Superior temporal gyrus (tissue), 1 donor: ENCODE data around the gene SCAPER.
"Not testable (repeated sequence)": the region's sequence is repeated elsewhere in the genome, so short reads cannot be mapped to it uniquely, and the experiment has no call there.

ENCODE experiments used
- DNase-seq: peaks from one replicate; pipeline ENCODE4 v3.0.0-alpha.2; 2016; ENCODE audit errors: extremely low spot score

SCAPER gene

DNA sequence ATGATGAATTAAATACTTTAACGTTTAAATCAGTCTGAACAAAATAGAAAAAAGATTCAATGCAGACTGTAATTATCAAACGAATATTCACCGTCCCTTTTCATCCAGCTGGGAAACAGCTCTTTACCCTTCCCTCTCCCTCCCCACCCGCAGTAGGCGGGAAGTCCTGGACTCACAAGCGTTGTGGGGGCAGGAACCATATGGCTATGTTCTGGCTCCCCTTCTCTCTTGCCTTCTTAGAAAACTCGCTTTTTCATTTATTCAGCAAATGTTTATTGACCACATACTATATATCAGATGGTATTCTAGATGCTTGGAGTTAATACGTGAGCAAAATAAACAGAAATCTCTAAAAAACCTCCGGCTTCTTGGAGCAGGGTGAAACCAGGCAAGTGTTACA is 715 bp upstream of the SCAPER start:
- DNase-seq = peak; percentile 69

- peak; percentile 43 for DNase-seq
Observed at GRCh38 chr15:76904461-76905012, 603 bp downstream of the SCAPER start.

- DNase-seq = peak; percentile 55
Observed at GRCh38 chr15:76903251-76903681, 1.9 kb downstream of the SCAPER start.

- no peak for DNase-seq
Observed at GRCh38 chr15:76901965-76902364, 3.2 kb downstream of the SCAPER start.

GRCh38 chr15:76899931-76900310 is 5.2 kb downstream of the SCAPER start:
- DNase-seq = not testable (repeated sequence)

GRCh38 chr15:76899176-76899930 is 5.8 kb downstream of the SCAPER start:
- DNase-seq = not testable (repeated sequence)

DNA sequence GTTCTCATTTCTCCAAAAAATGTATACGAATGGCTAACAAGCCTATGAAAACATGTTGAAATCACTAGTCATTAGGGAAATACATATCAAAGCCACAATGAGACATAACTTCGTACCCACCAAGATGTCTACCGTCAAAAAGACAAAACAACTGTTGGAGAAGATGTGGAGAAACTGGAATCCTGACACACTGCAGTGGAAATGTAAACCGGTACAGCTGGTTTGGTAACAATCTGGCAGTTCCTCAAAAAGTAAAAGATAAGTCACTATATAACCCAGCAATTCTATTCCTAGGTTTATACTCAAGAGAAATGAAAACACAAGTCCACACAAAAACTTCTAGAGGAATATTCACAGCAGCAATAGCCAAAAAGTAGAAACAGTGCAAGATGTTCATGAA is 7.0 kb downstream of the SCAPER start:
- DNase-seq = no peak

DNA sequence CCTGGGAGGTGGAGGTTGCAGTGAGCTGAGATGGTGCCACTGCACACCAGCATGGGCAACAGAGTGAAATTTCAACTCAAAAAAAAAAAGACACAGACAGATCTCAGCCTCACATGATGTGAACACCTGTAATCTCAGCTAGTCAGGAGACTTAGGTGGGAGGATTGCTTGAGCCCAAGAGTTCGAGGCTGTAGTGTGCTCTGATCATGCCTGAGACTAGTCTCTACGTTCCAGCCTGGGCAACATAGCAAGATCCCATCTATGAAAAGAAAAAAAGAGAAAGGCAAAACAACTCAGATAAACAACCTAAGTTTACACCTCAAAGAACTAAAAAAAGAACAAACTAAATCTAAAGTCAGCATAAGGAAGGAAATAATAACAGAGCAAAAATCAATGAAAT is 11.0 kb downstream of the SCAPER start:
- DNase-seq = no peak

GRCh38 chr15:76892836-76893235 is 12.3 kb downstream of the SCAPER start:
- DNase-seq = not testable (repeated sequence)

DNA sequence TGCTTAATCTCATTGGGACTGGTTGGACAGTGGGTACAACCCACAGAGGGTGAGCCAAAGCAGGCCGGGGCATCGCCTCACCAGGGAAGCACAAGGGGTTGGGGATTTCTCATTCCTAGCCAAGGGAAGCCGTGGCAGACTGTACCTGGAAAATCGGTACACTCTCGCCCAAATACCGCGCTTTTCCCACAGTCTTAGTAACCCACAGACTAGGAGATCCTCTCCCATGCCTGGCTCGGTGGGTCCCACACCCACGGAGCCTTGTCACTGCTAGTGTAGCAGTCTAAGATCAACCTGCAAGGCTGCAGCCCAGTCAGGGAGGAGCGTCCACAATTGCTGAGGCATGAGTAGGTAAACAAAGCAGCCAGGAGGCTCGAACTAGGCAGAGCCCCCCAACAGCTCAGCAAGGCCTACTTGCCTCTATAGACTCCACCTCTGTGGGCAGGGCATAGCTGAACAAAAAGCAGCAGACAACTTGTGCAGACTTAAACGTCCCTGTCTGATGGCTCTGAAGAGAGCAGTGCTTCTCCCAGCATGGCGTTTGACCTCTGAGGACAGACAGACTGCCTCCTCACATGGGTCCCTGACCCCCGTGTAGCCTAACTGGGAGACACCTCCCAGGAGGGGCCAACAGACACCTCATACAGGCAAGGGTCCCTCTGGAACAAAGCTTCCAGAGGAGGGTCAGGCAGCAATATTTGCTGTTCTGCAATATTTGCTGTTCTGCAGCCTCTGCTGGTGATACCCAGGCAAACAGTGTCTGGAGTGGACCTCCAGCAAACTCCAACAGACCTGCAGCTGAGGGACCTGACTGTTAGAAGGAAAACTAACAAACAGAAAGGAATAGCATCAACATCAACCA is 17.6 kb downstream of the SCAPER start:
- not testable (repeated sequence) for DNase-seq

DNA sequence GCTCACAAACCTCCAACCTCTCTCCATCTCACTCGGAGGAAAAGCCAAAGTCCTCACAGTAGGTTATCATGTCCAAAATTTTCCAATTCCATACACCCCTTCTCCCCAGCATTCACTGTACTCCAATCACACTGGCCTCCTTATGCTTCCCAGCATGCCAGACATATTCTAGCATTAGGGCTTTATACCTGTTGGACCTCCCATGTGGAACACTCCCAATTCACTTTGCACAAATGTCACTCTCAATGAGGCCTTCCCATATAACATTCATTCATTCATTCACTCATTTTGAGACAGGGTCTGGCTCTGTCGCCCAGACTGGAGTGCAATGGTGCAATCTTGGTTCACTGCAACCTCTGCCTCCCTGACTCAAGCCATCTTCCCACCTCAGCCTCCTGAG is 19.9 kb downstream of the SCAPER start:
- no peak for DNase-seq

DNA sequence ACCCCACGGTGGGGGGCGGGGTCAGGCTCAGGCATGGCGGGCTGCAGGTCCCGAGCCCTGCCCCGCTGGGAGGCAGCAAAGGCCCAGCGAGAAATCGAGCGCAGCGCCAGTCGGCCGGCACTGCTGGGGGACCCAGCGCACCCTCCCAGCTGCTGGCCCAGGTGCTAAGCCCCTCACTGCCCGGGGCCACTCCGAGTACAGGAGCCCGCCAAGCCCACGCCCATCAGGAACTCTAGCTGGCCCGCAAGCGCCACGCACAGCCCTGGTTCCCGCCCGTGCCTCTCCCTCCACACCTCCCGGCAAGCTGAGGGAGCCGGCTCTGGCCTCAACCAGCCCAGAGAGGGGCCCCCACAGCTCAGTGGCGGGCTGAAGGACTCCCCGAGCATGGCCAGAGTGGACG is 29.2 kb downstream of the SCAPER start:
- no peak for DNase-seq

- not testable (repeated sequence) for DNase-seq
Observed at GRCh38 chr15:76873066-76873465, 32.1 kb downstream of the SCAPER start.

DNA sequence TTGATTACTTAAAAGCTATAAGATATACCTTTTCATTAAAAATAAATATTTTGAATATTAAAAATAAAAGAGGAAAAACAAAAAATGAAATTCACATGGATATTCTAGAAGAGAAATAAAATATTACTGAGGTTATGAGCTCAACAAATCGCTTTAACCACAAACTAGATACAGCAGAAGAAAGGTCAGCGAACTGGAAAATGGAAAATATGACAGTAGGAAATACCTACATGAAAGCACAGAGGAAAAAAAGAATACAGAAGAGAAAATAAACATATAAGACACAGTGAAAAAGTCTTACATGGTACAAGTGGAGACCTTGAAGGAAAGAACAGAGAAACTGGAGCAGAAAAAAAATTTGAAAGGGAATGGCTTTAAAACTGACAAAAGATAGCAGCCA is 33.2 kb downstream of the SCAPER start:
- no peak for DNase-seq

GRCh38 chr15:76868740-76869139 is 36.4 kb downstream of the SCAPER start:
- DNase-seq = no peak

DNA sequence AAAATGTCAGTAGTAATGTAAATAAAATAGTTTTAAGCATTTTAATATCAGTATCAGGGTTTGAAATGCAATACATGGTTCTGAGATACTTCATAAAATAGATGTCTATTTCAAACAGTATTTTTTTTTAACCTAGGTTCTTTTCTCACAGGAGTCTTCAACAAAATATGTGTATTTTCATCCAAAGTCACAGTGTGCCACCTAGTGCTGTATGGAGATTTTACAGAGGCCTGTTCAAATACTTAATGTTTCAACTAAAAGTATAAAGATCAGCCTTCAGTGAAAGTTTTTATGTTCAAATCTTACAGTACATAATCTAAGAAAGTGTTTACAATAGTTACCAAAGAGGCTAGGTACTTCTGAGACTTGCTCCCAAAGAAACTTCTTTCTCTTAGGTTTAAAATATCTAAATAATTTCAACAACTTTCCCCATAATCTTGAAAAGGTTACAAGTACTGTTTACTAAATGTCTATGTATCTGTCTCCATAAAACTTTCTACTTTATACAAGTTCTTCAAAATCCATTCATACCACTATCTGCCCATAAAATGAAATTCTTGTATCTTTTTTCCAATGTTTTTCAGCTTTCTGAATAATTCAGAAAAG is 38.3 kb downstream of the SCAPER start:
- DNase-seq = peak; percentile 58

DNA sequence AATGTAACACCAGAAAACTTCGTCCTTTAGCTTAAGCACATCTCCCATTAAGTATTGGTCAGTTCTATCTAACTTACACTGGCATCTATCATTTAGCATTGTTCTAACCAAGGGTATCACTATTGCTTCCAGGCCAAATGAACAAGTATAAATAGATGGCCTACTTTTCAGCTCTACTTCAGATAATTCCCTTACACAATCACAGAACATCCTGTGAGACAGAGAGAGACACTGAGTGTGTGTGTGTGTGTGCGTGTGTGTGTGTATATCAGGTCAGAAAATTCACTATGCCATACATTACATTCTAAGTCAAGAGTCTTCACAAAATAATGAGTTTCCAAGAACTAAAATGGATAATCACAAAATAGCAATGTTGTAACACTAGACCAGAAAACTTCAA is 39.1 kb downstream of the SCAPER start:
- DNase-seq = no peak

GRCh38 chr15:76865548-76865991 is 39.6 kb downstream of the SCAPER start:
- DNase-seq = no peak

GRCh38 chr15:76864586-76864985 is 40.6 kb downstream of the SCAPER start:
- no peak for DNase-seq

DNA sequence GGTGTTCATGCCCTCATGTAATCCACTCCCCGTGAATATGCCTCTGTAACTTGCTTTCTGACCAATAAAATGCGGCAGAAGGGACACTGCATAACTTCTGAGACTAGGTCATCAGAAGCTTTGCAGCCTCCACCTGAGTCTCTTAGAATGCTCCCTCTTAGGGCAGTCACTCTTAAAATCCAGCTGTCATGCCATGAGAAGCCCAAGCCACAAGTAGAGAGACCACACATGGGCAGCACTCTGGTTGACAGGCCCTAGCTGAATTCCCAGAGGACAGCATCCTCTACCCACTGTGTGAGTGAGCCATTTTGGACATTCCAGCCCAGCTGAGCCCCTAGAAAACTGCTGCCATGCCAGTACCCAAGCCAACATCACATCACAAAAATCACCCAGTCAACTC is 41.4 kb downstream of the SCAPER start:
- no peak for DNase-seq

GRCh38 chr15:76863123-76863522 is 42.0 kb downstream of the SCAPER start:
- no peak for DNase-seq

DNA sequence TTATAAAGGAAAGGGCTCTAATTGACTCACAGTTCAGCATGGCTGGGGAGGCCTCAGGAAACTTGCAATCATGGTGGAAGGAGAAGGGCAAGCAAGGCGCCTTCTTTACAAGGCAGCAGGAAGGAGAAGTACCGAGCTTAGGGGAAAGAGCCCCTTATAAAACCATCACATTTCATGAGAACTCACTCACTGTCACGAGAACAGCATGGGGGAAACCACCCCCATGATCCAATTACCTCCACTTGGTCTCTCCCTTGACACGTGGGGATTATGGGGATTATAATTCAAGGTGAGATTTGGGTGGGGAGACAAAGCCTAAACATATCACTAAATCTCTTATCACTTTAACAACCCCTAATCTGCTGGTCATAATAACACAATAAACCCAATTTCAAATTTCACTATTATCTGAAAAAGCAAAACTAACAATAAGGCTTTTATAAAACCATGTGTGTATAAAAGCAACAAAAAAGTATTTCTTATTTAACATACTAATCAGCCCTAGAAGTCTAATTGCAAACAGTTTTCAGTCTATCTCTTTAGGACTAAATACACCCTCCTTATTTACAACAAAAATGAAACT is 43.2 kb downstream of the SCAPER start:
- DNase-seq = no peak
